ENCODE data around the gene CHST10.
"Not testable (repeated sequence)": the region's sequence is repeated elsewhere in the genome, so short reads cannot be mapped to it uniquely, and the experiment has no call there.

Gene CHST10

GRCh38 chr2:100367163-100367562 lies 50.3 kb downstream of the CHST10 start:
- no peaks in the 10 kb centered on the region for H3K4me1 ChIP-seq (ENCODE audit: control insufficient read depth, insufficient read depth, low read length, poor library complexity, severe bottlenecking)
- 83 to 100% methylated on average over 1 of the region's 1 CpG for WGBS, 2 experiments (ENCODE audit: insufficient coverage in 2 of 2)
- no peak overlapping the region for H3K27ac ChIP-seq (ENCODE audit: low read depth, low read length, severe bottlenecking)
- no peaks in the 10 kb centered on the region for H3K36me3 ChIP-seq (ENCODE audit: control insufficient read depth, insufficient read depth, low read length)
- no peak overlapping the region for H3K4me3 ChIP-seq (ENCODE audit: extremely low read depth, insufficient read depth, low read length, poor library complexity, severe bottlenecking)
- peaks cover 7% of the 10 kb centered on the region for H3K9me3 ChIP-seq (ENCODE audit: control insufficient read depth, low read length)

GRCh38 chr2:100365434-100365833 lies 52.0 kb downstream of the CHST10 start:
- no peaks in the 10 kb centered on the region for H3K36me3 ChIP-seq (ENCODE audit: control insufficient read depth, insufficient read depth, low read length)
- H3K4me1 ChIP-seq (ENCODE audit: control insufficient read depth, insufficient read depth, low read length, poor library complexity, severe bottlenecking) = no peaks in the 10 kb centered on the region
- 60 to 71% methylated on average over 1 to 2 of the region's 3 CpGs for WGBS, 2 experiments (ENCODE audit: insufficient coverage in 2 of 2)
- H3K9me3 ChIP-seq (ENCODE audit: control insufficient read depth, low read length) = peaks cover 13% of the 10 kb centered on the region
- no peak overlapping the region for H3K27ac ChIP-seq (ENCODE audit: low read depth, low read length, severe bottlenecking)
- H3K4me3 ChIP-seq (ENCODE audit: extremely low read depth, insufficient read depth, low read length, poor library complexity, severe bottlenecking) = no peak overlapping the region

- 80% methylated on average over 1 of the region's 7 CpGs; no CpG with 5 or more reads in 1 of the 2 experiments for WGBS, 2 experiments (ENCODE audit: insufficient coverage in 2 of 2)
- H3K9me3 ChIP-seq (ENCODE audit: control insufficient read depth, low read length); H3K4me3 ChIP-seq (ENCODE audit: extremely low read depth, insufficient read depth, low read length, poor library complexity, severe bottlenecking); H3K27ac ChIP-seq (ENCODE audit: low read depth, low read length, severe bottlenecking); H3K36me3 ChIP-seq (ENCODE audit: control insufficient read depth, insufficient read depth, low read length); H3K4me1 ChIP-seq (ENCODE audit: control insufficient read depth, insufficient read depth, low read length, poor library complexity, severe bottlenecking): not testable (repeated sequence)
These were observed 55.2 kb downstream of the CHST10 start for GRCh38 chr2:100362269-100362668.

- no peaks in the 10 kb centered on the region for H3K36me3 ChIP-seq (ENCODE audit: control insufficient read depth, insufficient read depth, low read length)
- H3K9me3 ChIP-seq (ENCODE audit: control insufficient read depth, low read length) = peaks cover 6% of the 10 kb centered on the region
- H3K4me1 ChIP-seq (ENCODE audit: control insufficient read depth, insufficient read depth, low read length, poor library complexity, severe bottlenecking) = no peaks in the 10 kb centered on the region
- no peak overlapping the region for H3K4me3 ChIP-seq (ENCODE audit: extremely low read depth, insufficient read depth, low read length, poor library complexity, severe bottlenecking)
- no peak overlapping the region for H3K27ac ChIP-seq (ENCODE audit: low read depth, low read length, severe bottlenecking)
These were observed 57.9 kb downstream of the CHST10 start for GRCh38 chr2:100359576-100359975.

GRCh38 chr2:100358554-100358953 lies 58.9 kb downstream of the CHST10 start:
- WGBS, 2 experiments (ENCODE audit: insufficient coverage in 2 of 2) = 78 to 89% methylated on average over 1 of the region's 2 CpGs
- H3K36me3 ChIP-seq (ENCODE audit: control insufficient read depth, insufficient read depth, low read length) = no peaks in the 10 kb centered on the region
- no peaks in the 10 kb centered on the region for H3K4me1 ChIP-seq (ENCODE audit: control insufficient read depth, insufficient read depth, low read length, poor library complexity, severe bottlenecking)
- H3K9me3 ChIP-seq (ENCODE audit: control insufficient read depth, low read length) = peaks cover 6% of the 10 kb centered on the region
- no peak overlapping the region for H3K27ac ChIP-seq (ENCODE audit: low read depth, low read length, severe bottlenecking)
- no peak overlapping the region for H3K4me3 ChIP-seq (ENCODE audit: extremely low read depth, insufficient read depth, low read length, poor library complexity, severe bottlenecking)

GRCh38 chr2:100352521-100352920 lies 64.9 kb downstream of the CHST10 start:
- Histone ChIP-seq H3K36me3 (ENCODE audit: control insufficient read depth, insufficient read depth, low read length) (no peaks in the 10 kb centered on the region), H3K27ac (ENCODE audit: low read depth, low read length, severe bottlenecking) (no peak overlapping the region)
- whole genome bisulfite sequencing, 2 experiments (ENCODE audit: insufficient coverage in 2 of 2) = 69 to 94% methylated on average over 2 to 3 of the region's 7 CpGs

GRCh38 chr2:100350661-100351185 lies 66.7 kb downstream of the CHST10 start:
- no peaks in the 10 kb centered on the region for H3K36me3 ChIP-seq (ENCODE audit: control insufficient read depth, insufficient read depth, low read length)
- no peaks in the 10 kb centered on the region for H3K9me3 ChIP-seq (ENCODE audit: control insufficient read depth, low read length)
- H3K4me1 ChIP-seq (ENCODE audit: control insufficient read depth, insufficient read depth, low read length, poor library complexity, severe bottlenecking) = no peaks in the 10 kb centered on the region
- 83 to 91% methylated on average over 9 to 13 of the region's 13 CpGs for WGBS, 2 experiments (ENCODE audit: insufficient coverage in 2 of 2)
- no peak overlapping the region for H3K4me3 ChIP-seq (ENCODE audit: extremely low read depth, insufficient read depth, low read length, poor library complexity, severe bottlenecking)
- no peak overlapping the region for H3K27ac ChIP-seq (ENCODE audit: low read depth, low read length, severe bottlenecking)

More at GRCh38 chr2:100352521-100352920, 64.9 kb downstream of the CHST10 start:
- H3K9me3 ChIP-seq (ENCODE audit: control insufficient read depth, low read length) = no peaks in the 10 kb centered on the region
- H3K4me1 ChIP-seq (ENCODE audit: control insufficient read depth, insufficient read depth, low read length, poor library complexity, severe bottlenecking) = no peaks in the 10 kb centered on the region
- H3K4me3 ChIP-seq (ENCODE audit: extremely low read depth, insufficient read depth, low read length, poor library complexity, severe bottlenecking) = no peak overlapping the region

- H3K36me3 ChIP-seq (ENCODE audit: control insufficient read depth, insufficient read depth, low read length); H3K4me3 ChIP-seq (ENCODE audit: extremely low read depth, insufficient read depth, low read length, poor library complexity, severe bottlenecking); H3K27ac ChIP-seq (ENCODE audit: low read depth, low read length, severe bottlenecking); H3K9me3 ChIP-seq (ENCODE audit: control insufficient read depth, low read length); H3K4me1 ChIP-seq (ENCODE audit: control insufficient read depth, insufficient read depth, low read length, poor library complexity, severe bottlenecking): not testable (repeated sequence)
- 50 to 60% methylated on average over 1 of the region's 1 CpG for WGBS, 2 experiments (ENCODE audit: insufficient coverage in 2 of 2)
These were observed 72.3 kb downstream of the CHST10 start for GRCh38 chr2:100345144-100345543.

- H3K4me3 ChIP-seq (ENCODE audit: extremely low read depth, insufficient read depth, low read length, poor library complexity, severe bottlenecking) = no peak overlapping the region
- H3K36me3 ChIP-seq (ENCODE audit: control insufficient read depth, insufficient read depth, low read length) = no peaks in the 10 kb centered on the region
- no peaks in the 10 kb centered on the region for H3K9me3 ChIP-seq (ENCODE audit: control insufficient read depth, low read length)
- H3K27ac ChIP-seq (ENCODE audit: low read depth, low read length, severe bottlenecking) = no peak overlapping the region
- H3K4me1 ChIP-seq (ENCODE audit: control insufficient read depth, insufficient read depth, low read length, poor library complexity, severe bottlenecking) = no peaks in the 10 kb centered on the region
- WGBS, 2 experiments (ENCODE audit: insufficient coverage in 2 of 2) = 72 to 89% methylated on average over 2 to 4 of the region's 4 CpGs
These were observed 73.0 kb downstream of the CHST10 start for GRCh38 chr2:100344433-100344832.

GRCh38 chr2:100342466-100342865 lies 75.0 kb downstream of the CHST10 start:
- not testable (repeated sequence) for H3K4me1 ChIP-seq (ENCODE audit: control insufficient read depth, insufficient read depth, low read length, poor library complexity, severe bottlenecking); H3K27ac ChIP-seq (ENCODE audit: low read depth, low read length, severe bottlenecking); H3K4me3 ChIP-seq (ENCODE audit: extremely low read depth, insufficient read depth, low read length, poor library complexity, severe bottlenecking); H3K9me3 ChIP-seq (ENCODE audit: control insufficient read depth, low read length); H3K36me3 ChIP-seq (ENCODE audit: control insufficient read depth, insufficient read depth, low read length)
- 100% methylated on average over 1 of the region's 2 CpGs; no CpG with 5 or more reads in 1 of the 2 experiments for WGBS, 2 experiments (ENCODE audit: insufficient coverage in 2 of 2)
